GM18861 (cell line): ENCODE results near the gene BCL11A.

Experiments used
- ATAC-seq: cut with Tn5 transposase; IDR thresholded peaks from one replicate; pipeline ENCODE4 v1.9.1; 2021; ENCODE audit not compliant: unreplicated experiment

Gene BCL11A

GRCh38 chr2:60553495-60554073 lies at the start of gene BCL11A:
TSS of gene BCL11A (minus strand) at chr2:60553654. CDS start at chr2:60553270, 384 bp downstream.
- no peak for ATAC-seq

DNA sequence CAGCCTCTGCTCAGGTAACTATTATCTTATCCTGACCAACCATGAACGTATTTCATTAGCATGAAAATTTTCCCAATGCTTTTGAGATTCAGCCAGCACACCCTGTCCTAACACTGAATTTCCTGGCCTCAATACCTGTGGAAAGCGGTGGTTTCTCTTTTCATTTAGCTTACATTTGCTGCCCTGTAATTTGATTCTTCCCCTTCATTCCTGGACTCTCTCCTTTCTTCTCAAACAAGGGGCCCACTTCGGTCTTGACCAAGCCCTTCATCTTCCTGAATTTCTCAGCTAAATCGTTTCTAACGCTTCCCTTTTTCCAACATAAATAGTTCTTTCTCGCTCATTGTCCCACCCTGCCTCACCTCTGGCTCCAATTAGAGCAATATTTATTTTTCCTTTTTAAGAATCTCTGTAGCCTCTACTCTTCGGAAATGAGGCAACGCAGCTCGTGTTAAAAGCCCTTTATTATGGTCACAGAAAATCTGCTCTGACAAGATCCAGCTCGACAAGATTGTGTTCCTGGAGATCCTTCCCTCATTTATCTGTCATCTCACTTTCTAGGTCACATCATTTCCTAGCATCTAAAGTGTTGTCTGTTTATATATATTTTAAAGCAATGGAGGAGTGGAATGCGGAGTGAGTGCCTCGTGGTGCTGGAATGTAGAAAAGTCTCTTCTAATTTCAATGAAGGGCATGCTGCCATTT lies 49.5 kb upstream of the BCL11A start:
- no peak for ATAC-seq

GRCh38 chr2:60602388-60602787 lies 48.9 kb upstream of the BCL11A start:
- ATAC-seq, result no peak

- ATAC-seq, result no peak
Measured at GRCh38 chr2:60598271-60598670, 44.8 kb upstream of the BCL11A start.

DNA sequence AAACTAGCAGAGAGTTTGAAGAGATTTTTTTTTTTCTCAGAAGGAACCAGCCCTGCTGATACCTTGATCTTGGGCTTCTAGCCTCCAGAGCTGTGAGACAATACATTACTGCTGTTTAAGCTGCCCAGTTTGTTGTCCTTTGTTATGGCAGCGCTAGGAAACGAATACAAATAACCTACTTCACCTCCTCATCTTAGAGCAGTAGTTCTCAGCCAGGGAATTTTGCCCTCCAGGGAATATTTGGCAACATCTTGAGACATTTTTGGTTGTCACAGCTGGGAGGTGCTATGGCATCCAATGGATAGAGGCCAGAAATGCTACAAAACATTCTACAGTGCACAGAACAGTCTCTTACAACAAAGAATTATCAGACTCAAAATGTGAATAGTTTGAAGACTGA lies 43.9 kb upstream of the BCL11A start:
- ATAC-seq, result no peak

DNA sequence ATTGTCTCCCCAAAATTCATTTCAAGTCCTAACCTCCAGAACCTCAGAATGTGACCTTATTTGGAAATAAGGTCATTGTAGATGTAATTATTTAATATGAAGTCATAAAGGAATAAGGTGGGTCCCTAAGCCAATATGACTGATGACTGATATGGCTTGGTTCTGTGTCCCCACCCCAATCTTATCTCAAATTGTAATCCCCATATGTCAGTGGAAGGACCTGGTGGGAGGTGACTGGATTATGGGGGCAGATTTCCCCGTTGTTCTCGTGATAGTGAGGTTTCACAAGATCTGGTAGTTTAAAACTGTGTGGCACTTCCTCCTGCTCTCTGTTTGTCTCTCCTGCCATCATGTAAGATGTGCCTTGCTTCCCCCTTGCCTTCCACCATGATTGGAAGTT lies 43.0 kb upstream of the BCL11A start:
- ATAC-seq, result no peak

DNA sequence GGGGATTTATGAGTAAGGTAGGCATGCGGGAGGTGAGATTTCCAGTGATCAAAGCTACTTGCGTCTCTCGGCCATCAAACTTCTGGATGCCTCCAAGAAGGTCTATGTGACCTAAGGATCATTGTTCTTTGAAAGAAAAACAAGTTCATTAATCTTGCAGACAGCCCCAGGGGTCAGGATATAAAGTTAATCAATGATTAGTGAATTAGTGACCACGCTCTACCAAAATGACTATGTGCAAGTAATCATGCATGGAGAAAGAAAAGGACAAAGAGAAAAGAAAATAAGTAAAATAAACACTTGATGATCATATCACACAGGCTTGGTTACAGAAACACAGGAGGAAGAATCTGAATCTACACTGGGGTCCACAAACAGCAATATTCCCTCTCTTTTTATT lies 42.5 kb upstream of the BCL11A start:
- ATAC-seq, result no peak

DNA sequence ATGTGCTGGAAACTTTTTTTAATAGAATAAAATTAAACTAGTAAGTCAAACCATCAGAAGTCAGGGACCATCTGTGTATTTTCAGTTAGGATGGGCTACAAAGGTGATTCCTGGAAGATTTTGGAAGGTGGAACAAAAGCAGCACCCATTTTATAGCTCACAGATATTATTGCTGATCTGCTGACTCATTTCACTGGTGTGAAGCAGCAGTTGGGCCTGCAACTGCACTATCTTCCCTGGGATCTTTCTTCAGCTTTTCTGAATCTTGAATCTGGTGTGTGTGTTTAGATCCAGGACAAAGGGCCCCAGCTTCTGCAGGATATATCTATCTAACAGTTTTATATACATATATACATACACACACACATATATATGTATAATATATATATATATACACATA lies 35.6 kb upstream of the BCL11A start:
- ATAC-seq, result no peak

- ATAC-seq, result no peak
Measured at GRCh38 chr2:60586081-60586480, 32.6 kb upstream of the BCL11A start.

DNA sequence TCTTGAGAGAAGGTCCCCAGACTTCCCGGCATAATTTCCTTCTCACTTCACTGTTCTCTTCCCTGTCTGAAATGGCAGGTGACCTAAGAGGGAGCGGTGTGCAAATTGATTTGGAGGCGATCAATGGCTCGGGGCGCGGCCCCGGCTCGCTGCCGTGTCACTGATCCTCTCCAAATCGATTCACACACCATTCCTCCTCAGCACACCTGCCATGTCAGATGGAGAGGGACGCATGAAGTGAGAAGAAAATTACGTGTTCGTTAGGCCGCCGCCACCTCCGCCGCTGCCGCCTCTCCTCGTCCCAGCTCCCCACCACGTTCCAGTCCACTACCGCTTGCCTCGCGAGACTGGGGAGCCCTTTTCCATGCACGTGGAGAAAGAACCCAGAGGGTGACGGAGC lies 31.8 kb upstream of the BCL11A start:
- ATAC-seq, result no peak

DNA sequence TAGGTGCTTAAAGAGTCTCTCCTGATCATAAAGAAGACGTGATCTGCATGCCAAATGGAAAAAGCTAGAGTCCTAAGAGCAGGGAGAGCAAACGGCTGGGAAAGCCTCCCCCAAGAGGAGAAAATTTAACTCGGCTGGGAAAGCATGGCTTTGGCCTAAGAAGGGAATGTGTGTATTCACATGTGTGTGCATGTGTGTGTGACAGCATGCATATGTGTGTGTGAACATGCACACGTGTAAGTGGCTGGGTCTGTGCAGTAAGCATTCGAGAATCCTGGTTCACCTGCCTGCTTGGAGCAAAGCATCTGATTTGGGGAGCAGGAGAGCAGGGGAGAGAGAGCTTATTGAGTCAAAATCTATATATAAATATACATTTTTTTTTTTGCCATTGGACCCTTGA lies 30.1 kb upstream of the BCL11A start:
- ATAC-seq, result no peak

DNA sequence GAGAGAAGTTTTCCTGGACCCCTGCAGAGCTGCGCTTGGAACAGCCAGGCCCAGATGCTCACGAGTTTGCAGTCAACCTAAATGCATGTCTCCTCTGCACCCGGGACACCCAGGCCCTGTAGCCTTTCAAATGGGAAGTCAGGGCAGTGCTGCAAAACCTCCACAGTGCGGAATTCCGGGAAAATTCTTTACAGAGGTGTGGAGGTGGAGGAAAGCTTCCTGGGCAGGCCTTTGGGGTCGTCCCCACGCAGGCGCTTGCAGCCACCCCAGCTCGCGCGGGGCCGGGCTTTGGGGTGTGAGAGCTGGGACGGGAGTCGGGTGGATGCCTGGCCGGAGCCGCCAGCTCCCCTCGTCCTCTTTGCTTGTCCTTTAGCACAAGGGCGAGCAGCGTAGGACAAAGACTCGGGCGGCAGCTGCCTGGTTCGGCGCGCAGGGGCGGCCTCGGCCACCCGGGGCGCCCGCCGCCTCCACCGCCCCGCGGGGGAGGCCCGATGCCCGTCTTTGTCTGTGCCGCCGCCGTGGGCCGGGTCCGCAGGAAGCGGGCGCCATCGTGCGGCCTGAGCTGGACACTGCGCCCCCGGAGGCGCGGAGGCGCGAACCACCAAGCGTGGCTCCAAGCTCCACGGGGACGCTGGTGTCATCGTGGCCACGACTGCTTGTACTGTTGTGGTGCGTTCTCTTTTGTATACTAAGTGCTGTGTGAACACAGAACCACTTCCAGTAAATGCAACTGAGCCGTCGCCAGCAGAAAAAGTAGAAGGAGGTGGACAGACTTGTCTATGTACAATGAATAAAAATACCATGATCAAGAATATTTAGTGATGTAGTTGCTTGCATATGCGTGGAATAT lies 28.2 kb upstream of the BCL11A start:
- ATAC-seq, result peak; percentile 91

DNA sequence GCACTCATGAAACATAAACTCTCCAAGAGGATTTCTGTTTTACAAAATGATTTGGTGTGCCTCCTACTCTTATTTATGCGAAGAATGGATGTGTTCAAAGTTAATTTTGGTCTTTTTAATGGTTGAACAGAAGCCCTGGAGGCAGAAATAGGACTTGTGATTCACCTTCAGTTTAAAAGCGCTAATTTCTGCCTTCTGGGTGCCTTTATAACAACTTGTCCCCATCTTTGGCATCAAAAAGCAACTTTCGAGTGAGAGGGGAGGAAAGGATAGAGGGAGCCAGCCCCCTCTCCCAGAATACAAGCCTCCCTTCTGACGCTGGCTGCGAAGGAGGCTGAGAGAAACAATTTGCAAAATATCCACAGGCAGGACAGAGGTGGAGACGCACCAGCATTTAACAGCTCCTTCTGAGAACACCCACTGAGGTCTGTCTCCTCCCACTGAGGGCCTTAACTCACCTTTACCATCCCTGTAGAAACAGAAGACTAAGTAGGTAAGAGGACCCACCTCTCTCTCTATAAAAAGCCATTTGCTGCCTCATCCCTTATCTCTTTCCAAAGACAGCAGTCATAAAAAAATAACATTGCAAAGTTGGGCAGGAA lies 24.3 kb upstream of the BCL11A start:
- no peak for ATAC-seq

- no peak for ATAC-seq
Measured at GRCh38 chr2:60573251-60573650, 19.8 kb upstream of the BCL11A start.

GRCh38 chr2:60570251-60570650 lies 16.8 kb upstream of the BCL11A start:
- ATAC-seq, result no peak

- ATAC-seq, result no peak
Measured at GRCh38 chr2:60569680-60570111, 16.2 kb upstream of the BCL11A start.

DNA sequence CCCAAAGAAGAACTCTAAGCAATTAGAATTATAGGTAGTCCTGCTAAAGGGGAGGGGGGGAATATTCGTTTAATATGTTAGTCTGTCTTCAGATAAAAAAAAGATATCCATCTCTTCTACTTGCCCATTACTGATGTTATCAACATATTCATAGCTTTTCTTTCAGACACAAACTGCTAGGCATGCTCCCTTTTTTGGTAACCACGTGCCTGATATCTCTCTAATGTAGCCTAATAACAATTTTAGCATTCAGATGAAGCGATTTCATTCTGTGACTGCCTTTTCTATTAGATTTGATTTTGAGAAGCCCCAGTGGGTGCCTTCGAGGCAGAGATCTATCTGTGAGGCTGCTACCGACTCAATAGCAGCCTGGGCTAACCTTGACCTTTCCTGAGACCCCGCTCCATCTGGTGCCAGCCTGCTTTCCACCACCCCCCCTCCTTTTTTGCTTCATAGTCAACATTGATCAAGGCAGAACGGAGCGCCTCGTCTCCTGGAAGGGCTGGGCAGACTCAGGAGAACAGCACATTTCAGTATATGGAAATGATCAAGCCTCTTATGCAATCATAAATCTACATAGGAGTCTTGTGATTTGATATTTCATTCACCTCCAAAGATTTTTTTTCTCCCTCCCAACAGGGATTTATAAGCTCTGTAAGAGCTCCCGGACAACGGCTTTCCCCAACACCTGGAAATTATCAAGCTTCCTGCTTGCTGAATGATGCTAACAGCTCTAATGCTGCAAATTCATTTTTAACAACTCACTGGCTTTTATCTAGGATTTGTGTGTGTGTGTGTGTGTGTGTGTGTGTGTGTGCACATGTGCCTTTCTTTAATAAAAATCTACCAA lies 14.7 kb upstream of the BCL11A start:
- no peak for ATAC-seq

DNA sequence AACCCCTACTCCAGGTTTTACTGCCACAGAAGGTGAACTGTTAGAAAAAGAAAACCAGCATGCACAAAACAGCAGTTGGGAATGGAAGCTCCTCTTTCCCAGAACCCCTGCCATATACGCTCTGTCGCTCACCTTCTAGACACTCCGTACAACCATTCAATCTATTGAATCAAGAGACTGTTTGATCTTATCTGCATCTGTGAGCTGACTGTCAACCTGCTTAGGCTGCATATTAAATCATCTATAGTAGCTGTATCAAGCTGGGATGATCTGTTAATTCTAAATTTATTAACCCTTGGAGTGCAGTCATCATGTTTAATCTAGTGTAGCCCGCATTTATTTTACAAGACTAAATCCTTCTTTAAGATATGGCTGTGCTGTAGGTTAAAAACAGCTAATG lies 13.6 kb upstream of the BCL11A start:
- no peak for ATAC-seq

DNA sequence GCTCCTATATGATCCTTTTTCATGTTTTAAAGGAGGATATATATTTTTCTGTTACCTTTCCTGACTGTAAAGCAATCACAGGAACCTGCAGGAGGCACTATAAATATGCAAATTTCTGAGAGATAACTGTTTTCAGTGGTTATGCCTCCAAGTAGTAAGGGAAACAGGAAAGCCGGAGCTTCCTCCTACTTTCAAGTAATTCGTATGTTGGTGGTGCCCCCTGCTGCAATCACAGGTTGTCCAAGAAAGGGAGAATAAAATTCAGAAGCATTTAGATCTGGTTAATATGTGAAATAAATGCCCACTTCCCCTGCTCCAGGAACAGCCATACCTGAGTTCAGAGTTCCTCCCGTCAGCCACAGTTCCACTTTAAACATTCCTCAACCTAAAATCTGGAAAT lies 12.0 kb upstream of the BCL11A start:
- no peak for ATAC-seq

- no peak for ATAC-seq
Measured at GRCh38 chr2:60560734-60561644, 7.5 kb upstream of the BCL11A start.
